Vagina (tissue), 2 donors: Measurements from ENCODE around the gene PLAAT1.

Source experiments
- POLR2AphosphoS5 ChIP-seq, 2 donors: sonication (generic); formaldehyde crosslinking; IDR thresholded peaks; one replicate each; pipeline ENCODE4 v1.9.0; 2017; ENCODE audit warnings: antibody characterized with exemption in 2 of 2, mild to moderate bottlenecking in 2 of 2, low read depth in 1 of 2; ENCODE audit not compliant: insufficient read depth in 1 of 2
- TF ChIP-seq, protein P1 (sequence below), 3 experiments: fragments of 450-650 bp in 2 of 3; fragments of 200-600 bp in 1 of 3; sonication (generic) in 1 of 3; IDR thresholded peaks; one replicate each; pipeline ENCODE4 v1.5.1; 2017 to 2019; ENCODE audit warnings: antibody characterized with exemption in 3 of 3, mild to moderate bottlenecking in 2 of 3, moderate library complexity in 2 of 3

- TF ChIP-seq POLR2AphosphoS5 (IDR thresholded peaks at IDR 0.05; ENCODE audit: insufficient read depth in 1 of 2, low read depth in 1 of 2), result no peak
- TF ChIP-seq, protein P1, sequence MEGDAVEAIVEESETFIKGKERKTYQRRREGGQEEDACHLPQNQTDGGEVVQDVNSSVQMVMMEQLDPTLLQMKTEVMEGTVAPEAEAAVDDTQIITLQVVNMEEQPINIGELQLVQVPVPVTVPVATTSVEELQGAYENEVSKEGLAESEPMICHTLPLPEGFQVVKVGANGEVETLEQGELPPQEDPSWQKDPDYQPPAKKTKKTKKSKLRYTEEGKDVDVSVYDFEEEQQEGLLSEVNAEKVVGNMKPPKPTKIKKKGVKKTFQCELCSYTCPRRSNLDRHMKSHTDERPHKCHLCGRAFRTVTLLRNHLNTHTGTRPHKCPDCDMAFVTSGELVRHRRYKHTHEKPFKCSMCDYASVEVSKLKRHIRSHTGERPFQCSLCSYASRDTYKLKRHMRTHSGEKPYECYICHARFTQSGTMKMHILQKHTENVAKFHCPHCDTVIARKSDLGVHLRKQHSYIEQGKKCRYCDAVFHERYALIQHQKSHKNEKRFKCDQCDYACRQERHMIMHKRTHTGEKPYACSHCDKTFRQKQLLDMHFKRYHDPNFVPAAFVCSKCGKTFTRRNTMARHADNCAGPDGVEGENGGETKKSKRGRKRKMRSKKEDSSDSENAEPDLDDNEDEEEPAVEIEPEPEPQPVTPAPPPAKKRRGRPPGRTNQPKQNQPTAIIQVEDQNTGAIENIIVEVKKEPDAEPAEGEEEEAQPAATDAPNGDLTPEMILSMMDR (IDR thresholded peaks at IDR 0.05), result no peak
These were observed 46.7 kb upstream of the PLAAT1 start for GRCh38 chr3:193194371-193194770.
